Measurements from ENCODE around the gene FAM83E.
A peak's percentile ranks its signal among the peaks of the same experiment; 100 is the strongest.

- TF ChIP-seq CTCF (IDR thresholded peaks at IDR 0.05) = peak in 1 of 6 experiments; percentile 33
- TF ChIP-seq EP300 (IDR thresholded peaks at IDR 0.05) = peak in 1 of 4 donors; percentile 78
- TF ChIP-seq POLR2A (IDR thresholded peaks at IDR 0.05) = peak; percentile 65 to 92 (median 86)
These were observed 4.2 kb upstream of the FAM83E start, which contains the start of the genes RPL18 and SPHK2 for GRCh38 chr19:48618916-48619691.

Measured in upper lobe of left lung (tissue), 4 donors.